Activated naive CD4-positive, alpha-beta T cell treated with anti-CD3 and anti-CD28 coated beads, Interleukin-2, amount 10 ng/mL, durations not matched to agents 7 days and 5 days (primary cell): ENCODE measurements around the gene TOGARAM2.

Experiments used
- CTCF ChIA-PET: fragments of 350-600 bp; sonication (Branson Sonifier 250); formaldehyde crosslinking; loops from one replicate; lab custom pipeline; 2021; ENCODE audit warnings: antibody characterized with exemption; lab: Charles Lee
- DNase-seq: peaks from one replicate; pipeline ENCODE4 v3.0.0-alpha.2; 2020
- H3K27ac Mint-ChIP-seq: one replicate; pipeline ENCODE4 v1.8.0; 2021; ENCODE audit warnings: mild to moderate bottlenecking, moderate library complexity, mixed read lengths
- H3K27me3 Mint-ChIP-seq: one replicate; pipeline ENCODE4 v1.8.0; 2021; ENCODE audit warnings: mild to moderate bottlenecking, mixed read lengths
- H3K36me3 Mint-ChIP-seq: one replicate; pipeline ENCODE4 v1.8.0; 2021; ENCODE audit warnings: mixed read lengths
- H3K4me1 Mint-ChIP-seq: one replicate; pipeline ENCODE4 v1.8.0; 2021; ENCODE audit warnings: mixed read lengths
- H3K4me3 Mint-ChIP-seq: one replicate; pipeline ENCODE4 v1.8.0; 2021; ENCODE audit warnings: mild to moderate bottlenecking, moderate library complexity, mixed read lengths
- H3K9me3 Mint-ChIP-seq: one replicate; pipeline ENCODE4 v1.8.0; 2021; ENCODE audit warnings: mixed read lengths

The TOGARAM2 gene

GRCh38 chr2:28997847-28998735 is 17.0 kb downstream of the TOGARAM2 start:
- Mint-ChIP-seq H3K4me3 (no peak overlapping the region), H3K27me3 (peaks cover 37% of the 10 kb centered on the region), H3K4me1 (peaks cover 26% of the 10 kb centered on the region), H3K36me3 (no peaks in the 10 kb centered on the region), H3K27ac (no peak overlapping the region), H3K9me3 (no peaks in the 10 kb centered on the region)
- DNase-seq: no peak
- CTCF ChIA-PET: no interaction called here

- H3K36me3 Mint-ChIP-seq: no peaks in the 10 kb centered on the region
- H3K27ac Mint-ChIP-seq: peak overlapping the region; percentile 15
- CTCF ChIA-PET: interaction anchor here (1.2 to 1.3 kb wide), 2 partner anchors 10 to 15 kb away, joined by 4 to 7 read pairs; no protein-coding TSS in a partner anchor
- DNase-seq: peak; percentile 66
- no peak overlapping the region for H3K4me3 Mint-ChIP-seq
- no peaks in the 10 kb centered on the region for H3K9me3 Mint-ChIP-seq
- H3K27me3 Mint-ChIP-seq: peaks cover 14% of the 10 kb centered on the region
- peaks cover 26% of the 10 kb centered on the region for H3K4me1 Mint-ChIP-seq
Measured at GRCh38 chr2:29000481-29000880, 19.4 kb downstream of the TOGARAM2 start.

GRCh38 chr2:29000956-29001355 is 19.9 kb downstream of the TOGARAM2 start:
- Mint-ChIP-seq H3K27ac (peak overlapping the region; percentile 60), H3K9me3 (no peaks in the 10 kb centered on the region), H3K27me3 (peaks cover 10% of the 10 kb centered on the region), H3K36me3 (no peaks in the 10 kb centered on the region), H3K4me1 (peaks cover 26% of the 10 kb centered on the region), H3K4me3 (no peak overlapping the region)
- DNase-seq: no peak
- CTCF ChIA-PET: interaction anchor here (1.2 to 1.3 kb wide), 2 partner anchors 10 to 14 kb away, joined by 4 to 7 read pairs; no protein-coding TSS in a partner anchor

- Mint-ChIP-seq H3K9me3 (no peaks in the 10 kb centered on the region), H3K36me3 (no peaks in the 10 kb centered on the region), H3K4me3 (no peak overlapping the region), H3K27me3 (peaks cover 10% of the 10 kb centered on the region), H3K27ac (peak overlapping the region; percentile 28), H3K4me1 (peaks cover 26% of the 10 kb centered on the region)
- CTCF ChIA-PET: interaction anchor here (0.8 kb wide), 1 partner anchor 9 kb away, joined by 3 read pairs; no protein-coding TSS in a partner anchor
- DNase-seq: no peak
Measured at GRCh38 chr2:29001806-29002205, 20.7 kb downstream of the TOGARAM2 start.

GRCh38 chr2:29004755-29005154 is 23.7 kb downstream of the TOGARAM2 start:
- Mint-ChIP-seq H3K27me3 (no peaks in the 10 kb centered on the region), H3K4me1 (peaks cover 35% of the 10 kb centered on the region), H3K36me3 (no peaks in the 10 kb centered on the region), H3K4me3 (no peak overlapping the region), H3K9me3 (no peaks in the 10 kb centered on the region), H3K27ac (no peak overlapping the region)
- CTCF ChIA-PET: no interaction called here
- no peak for DNase-seq

GRCh38 chr2:29005331-29005730 is 24.2 kb downstream of the TOGARAM2 start:
- peaks cover 35% of the 10 kb centered on the region for H3K4me1 Mint-ChIP-seq
- no peaks in the 10 kb centered on the region for H3K36me3 Mint-ChIP-seq
- no peaks in the 10 kb centered on the region for H3K9me3 Mint-ChIP-seq
- no peak overlapping the region for H3K27ac Mint-ChIP-seq
- CTCF ChIA-PET: no interaction called here
- no peak for DNase-seq
- no peak overlapping the region for H3K4me3 Mint-ChIP-seq
- H3K27me3 Mint-ChIP-seq: no peaks in the 10 kb centered on the region

- CTCF ChIA-PET: no interaction called here
- Mint-ChIP-seq H3K9me3 (no peaks in the 10 kb centered on the region), H3K27me3 (no peaks in the 10 kb centered on the region), H3K27ac (no peak overlapping the region), H3K4me1 (peaks cover 37% of the 10 kb centered on the region), H3K4me3 (no peak overlapping the region), H3K36me3 (no peaks in the 10 kb centered on the region)
- DNase-seq: no peak
Measured at GRCh38 chr2:29006092-29006979, 25.2 kb downstream of the TOGARAM2 start.

- H3K4me3 Mint-ChIP-seq: no peak overlapping the region
Measured at GRCh38 chr2:29006980-29007301, 25.8 kb downstream of the TOGARAM2 start.

GRCh38 chr2:29009270-29009669 is 28.2 kb downstream of the TOGARAM2 start:
- H3K27ac Mint-ChIP-seq: peak overlapping the region; percentile 96
- H3K36me3 Mint-ChIP-seq: no peaks in the 10 kb centered on the region
- H3K4me3 Mint-ChIP-seq: no peak overlapping the region
- no peaks in the 10 kb centered on the region for H3K9me3 Mint-ChIP-seq
- no peaks in the 10 kb centered on the region for H3K27me3 Mint-ChIP-seq
- no peak for DNase-seq
- peaks cover 56% of the 10 kb centered on the region for H3K4me1 Mint-ChIP-seq
- CTCF ChIA-PET: interaction anchor here (2.8 kb wide), 1 partner anchor 51 kb away, joined by 11 read pairs; no protein-coding TSS in a partner anchor

More at GRCh38 chr2:29006980-29007301, 25.8 kb downstream of the TOGARAM2 start:
- no peaks in the 10 kb centered on the region for H3K36me3 Mint-ChIP-seq
- H3K27me3 Mint-ChIP-seq: no peaks in the 10 kb centered on the region
- peaks cover 37% of the 10 kb centered on the region for H3K4me1 Mint-ChIP-seq
- CTCF ChIA-PET: no interaction called here
- DNase-seq: no peak
- no peak overlapping the region for H3K27ac Mint-ChIP-seq
- no peaks in the 10 kb centered on the region for H3K9me3 Mint-ChIP-seq

- Mint-ChIP-seq H3K36me3 (no peaks in the 10 kb centered on the region), H3K9me3 (no peaks in the 10 kb centered on the region), H3K4me3 (no peak overlapping the region), H3K27ac (peak overlapping the region; percentile 96), H3K4me1 (peaks cover 64% of the 10 kb centered on the region), H3K27me3 (no peaks in the 10 kb centered on the region)
- CTCF ChIA-PET: interaction anchor here (0.7 to 2.8 kb wide), 5 partner anchors 8 to 186 kb away, joined by 3 to 11 read pairs (median 3); no protein-coding TSS in a partner anchor
- DNase-seq: no peak
Measured at GRCh38 chr2:29009711-29010677, 28.9 kb downstream of the TOGARAM2 start.

- peak; percentile 71 for DNase-seq
- CTCF ChIA-PET: interaction anchor here (0.7 to 2.8 kb wide), 5 partner anchors 9 to 185 kb away, joined by 3 to 11 read pairs (median 3); no protein-coding TSS in a partner anchor
Measured at GRCh38 chr2:29010946-29011345, 29.8 kb downstream of the TOGARAM2 start.

GRCh38 chr2:29011418-29012060 is 30.4 kb downstream of the TOGARAM2 start:
- DNase-seq: peak; percentile 78
- Mint-ChIP-seq H3K9me3 (no peaks in the 10 kb centered on the region), H3K4me1 (peaks cover 79% of the 10 kb centered on the region), H3K27ac (peak overlapping the region; percentile 96), H3K4me3 (peak overlapping the region; percentile 54), H3K27me3 (no peaks in the 10 kb centered on the region), H3K36me3 (peaks cover 2% of the 10 kb centered on the region)
- CTCF ChIA-PET: interaction anchor here (0.9 to 2.8 kb wide), 5 partner anchors 11 to 184 kb away, joined by 3 to 11 read pairs (median 3); no protein-coding TSS in a partner anchor

More at GRCh38 chr2:29010946-29011345, 29.8 kb downstream of the TOGARAM2 start:
- Mint-ChIP-seq H3K27me3 (no peaks in the 10 kb centered on the region), H3K4me3 (peak overlapping the region; percentile 54), H3K27ac (peak overlapping the region; percentile 96), H3K36me3 (no peaks in the 10 kb centered on the region), H3K9me3 (no peaks in the 10 kb centered on the region), H3K4me1 (peaks cover 73% of the 10 kb centered on the region)
